SH-SY5Y (cell line): Measurements from ENCODE around the gene YY2.

ENCODE experiments used
- GATA2 ChIP-seq: IDR thresholded peaks from 2 replicates; pipeline ENCODE4 v1.6.1; 2011; ENCODE audit warnings: mild to moderate bottlenecking, low read depth, low read length
- GATA3 ChIP-seq: IDR thresholded peaks from 2 replicates; pipeline ENCODE4 v1.6.1; 2011; ENCODE audit warnings: low read depth, mild to moderate bottlenecking, low read length, moderate library complexity

The YY2 gene

DNA sequence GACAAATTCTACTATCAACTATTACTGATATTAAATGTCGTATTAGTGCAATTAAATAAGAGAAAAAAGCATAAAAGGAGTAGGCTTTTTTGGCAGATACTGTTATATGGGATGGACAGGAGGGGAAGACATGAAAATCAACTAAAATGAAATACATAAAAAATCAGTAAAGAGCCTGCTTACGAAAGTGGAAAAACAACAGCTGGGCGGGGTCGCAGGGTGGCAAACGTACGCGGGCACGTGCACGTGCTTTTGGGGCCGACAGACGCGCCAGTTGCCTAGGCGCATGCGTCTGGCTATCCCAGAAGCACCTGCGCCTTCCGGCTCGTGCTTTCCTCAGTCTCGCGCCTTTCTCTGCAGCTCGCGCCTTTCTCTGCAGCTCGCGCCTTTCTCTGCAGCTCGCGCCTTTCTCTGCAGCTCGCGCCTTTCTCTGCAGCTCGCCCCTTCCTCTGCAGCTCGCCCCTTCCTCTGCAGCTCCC, at the start of gene YY2:
YY2 (plus strand) TSS at position 51 of the 479 bp plus-strand sequence. CDS start 498 bp downstream, outside the sequence.
- TF ChIP-seq GATA3 (no peak), GATA2 (no peak)

DNA sequence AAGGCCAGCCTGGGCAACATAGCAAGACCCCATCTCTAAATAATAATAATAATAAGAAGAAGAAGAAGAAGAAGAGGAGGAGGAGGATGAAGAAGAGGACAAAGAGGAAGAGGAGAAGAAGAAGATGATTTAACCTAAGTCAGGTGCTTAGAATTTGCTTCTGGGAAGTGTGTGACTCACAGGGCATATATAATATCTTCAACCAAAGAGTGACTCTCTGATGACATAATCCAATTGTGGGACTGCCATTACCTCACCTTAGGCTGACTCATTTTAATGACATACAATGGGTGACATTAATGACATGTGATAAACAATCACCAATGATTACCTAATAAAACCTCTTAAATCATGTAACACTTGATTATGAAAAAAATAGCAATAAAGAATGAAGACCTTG, 49.1 kb upstream of the YY2 start:
- TF ChIP-seq GATA3 (no peak), GATA2 (no peak)

DNA sequence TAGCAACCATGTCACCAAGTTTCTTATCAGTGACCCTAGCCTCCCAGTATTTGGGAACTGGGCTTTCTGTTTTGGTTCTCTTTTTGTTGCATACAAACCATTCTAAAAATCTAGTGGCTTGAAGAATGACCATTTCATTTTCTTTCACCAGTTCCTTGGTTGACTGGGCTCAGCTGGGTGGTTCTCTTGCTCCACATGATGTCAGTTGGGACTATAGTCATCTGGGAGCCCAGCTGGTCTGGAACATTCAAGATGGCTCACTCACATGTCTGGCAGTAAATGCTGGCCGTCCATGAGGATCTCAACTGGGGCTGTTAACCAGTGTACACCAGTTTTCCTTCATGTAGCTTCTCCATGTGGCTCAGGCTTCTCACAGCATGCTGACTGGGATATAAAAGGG, 44.0 kb upstream of the YY2 start:
- TF ChIP-seq GATA2 (no peak), GATA3 (no peak)

DNA sequence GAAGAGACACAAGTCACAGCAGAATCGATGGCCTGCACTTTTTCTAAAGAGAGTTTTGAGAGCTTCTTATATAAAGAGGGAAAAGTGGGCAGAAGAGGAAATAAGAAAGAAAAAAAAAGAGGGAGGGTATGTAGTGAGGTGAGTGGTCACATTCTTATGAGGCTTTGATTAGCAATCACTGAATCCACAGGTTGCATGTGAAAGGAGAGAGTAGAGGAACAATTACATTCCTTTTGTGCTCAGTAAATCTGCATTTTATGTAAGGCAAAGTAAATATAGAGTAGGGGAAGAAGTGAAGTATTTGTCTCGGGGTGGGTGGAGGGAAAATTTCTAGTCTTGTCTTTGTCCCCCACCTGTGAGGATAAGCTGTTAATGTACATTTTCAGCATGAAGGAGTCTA, 43.2 kb upstream of the YY2 start:
- no peak for TF ChIP-seq GATA2
- TF ChIP-seq GATA3 = no peak

DNA sequence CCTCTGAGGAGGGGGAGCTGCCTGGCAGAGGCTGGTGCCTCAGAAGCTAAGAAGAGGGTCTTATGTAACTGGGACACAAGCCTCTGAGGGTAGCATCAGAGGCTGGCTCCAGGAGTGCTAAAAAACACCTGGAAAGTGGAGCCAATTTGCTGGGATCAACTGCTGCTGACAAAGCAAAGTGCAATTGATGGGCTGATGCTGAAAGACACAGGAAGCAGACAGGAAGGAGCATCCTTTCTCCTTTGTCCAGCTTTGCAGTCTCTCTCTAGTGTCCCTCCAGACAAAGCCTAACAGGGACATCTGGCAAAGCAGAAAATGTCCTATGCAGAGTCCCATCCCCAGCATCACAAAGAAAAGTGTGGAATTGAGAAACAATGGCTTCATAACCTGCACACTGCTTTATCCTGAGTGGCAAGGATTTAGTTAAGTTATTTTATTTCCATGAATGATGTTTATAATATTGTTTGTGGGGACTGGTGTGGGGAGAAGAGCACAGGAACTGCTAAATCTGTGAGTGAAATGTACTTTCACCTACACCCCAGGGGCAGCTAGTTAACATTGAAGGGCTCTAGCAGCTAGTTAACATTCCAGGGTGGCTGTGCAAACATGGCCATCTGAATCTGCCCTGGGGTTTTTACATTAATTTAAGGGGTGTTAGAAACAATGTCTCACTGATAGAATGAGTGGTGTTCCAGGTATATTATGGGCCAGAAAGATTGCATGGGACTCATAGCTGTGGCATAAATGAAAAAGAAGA, 42.0 kb upstream of the YY2 start:
- TF ChIP-seq GATA3 (no peak), GATA2 (no peak)

DNA sequence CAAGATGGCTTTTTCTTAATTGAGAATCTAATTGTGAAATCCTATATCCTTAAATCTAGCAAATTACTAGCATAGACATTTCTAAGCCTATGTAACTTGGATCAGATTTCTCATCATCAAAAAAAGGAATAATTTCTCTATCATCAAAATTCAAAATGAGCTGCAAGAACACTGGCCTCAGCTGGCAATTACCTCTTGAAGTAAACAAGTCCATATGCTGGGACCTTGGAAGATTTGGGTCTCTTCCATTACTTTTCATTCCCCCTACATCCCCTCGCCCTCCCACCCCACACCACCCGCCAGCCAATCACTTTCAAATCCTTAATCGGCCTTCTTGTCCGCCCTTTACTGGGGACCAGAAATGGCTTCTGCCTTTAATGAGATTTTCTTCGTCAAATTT, 39.7 kb upstream of the YY2 start:
- TF ChIP-seq GATA2 (no peak), GATA3 (no peak)

DNA sequence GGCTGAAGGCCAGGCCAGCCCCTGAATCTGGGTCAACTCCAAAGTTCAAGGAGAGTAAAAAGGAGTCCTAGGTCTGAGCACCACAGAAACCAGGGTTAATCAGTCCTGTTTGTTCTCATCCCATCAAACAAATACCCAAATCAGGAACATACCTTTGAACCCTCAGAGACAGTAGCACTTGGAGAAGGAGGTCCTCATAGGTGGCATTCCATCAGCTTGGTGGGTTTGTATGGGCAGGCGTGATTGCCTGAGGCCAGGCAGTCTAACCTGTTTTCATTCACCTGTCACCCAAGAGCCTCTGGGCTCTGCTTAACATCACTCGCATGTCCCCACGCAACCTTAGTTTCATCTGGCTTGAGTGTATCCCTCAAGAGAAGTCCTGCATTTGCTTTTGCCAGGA, 33.9 kb upstream of the YY2 start:
- TF ChIP-seq GATA3 (no peak), GATA2 (no peak)

DNA sequence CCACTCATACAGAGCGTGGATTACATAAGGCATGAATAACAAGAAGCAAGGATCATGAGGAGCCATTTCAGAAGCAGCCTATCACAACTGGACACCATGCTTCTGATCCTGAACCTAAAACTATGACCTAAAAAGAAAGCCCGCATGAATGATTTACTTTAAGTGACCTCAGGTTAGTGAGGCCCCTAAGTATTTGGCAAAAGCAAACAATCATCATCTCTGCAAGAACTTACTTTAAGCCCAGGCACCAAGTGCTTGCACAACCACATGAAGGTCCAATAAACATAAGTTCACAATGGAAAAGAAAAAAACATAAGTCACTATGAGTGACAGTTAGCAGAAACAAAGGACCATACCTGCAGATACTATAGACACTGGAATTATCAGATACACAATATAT, 24.3 kb upstream of the YY2 start:
- TF ChIP-seq GATA3 (no peak), GATA2 (no peak)

DNA sequence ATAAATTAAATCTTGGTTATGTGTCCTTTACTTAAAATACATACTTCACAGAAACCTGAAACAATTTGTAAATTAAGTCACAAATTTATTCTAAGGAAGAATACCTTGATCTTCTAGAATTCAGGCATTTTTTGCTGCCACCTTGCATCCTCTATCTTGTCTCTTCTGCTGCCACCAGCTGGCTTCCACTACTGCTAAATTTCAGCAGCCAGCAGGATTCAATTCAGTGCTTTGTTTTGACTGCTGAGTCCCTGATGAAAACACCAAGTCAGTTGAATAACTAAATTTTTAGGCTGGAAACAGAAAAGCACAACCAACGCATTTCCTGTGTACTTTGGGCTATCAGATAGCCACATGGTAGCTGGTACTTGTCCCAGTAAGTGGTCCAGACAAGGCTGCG, 18.7 kb upstream of the YY2 start:
- no peak for TF ChIP-seq GATA2
- TF ChIP-seq GATA3 = no peak

DNA sequence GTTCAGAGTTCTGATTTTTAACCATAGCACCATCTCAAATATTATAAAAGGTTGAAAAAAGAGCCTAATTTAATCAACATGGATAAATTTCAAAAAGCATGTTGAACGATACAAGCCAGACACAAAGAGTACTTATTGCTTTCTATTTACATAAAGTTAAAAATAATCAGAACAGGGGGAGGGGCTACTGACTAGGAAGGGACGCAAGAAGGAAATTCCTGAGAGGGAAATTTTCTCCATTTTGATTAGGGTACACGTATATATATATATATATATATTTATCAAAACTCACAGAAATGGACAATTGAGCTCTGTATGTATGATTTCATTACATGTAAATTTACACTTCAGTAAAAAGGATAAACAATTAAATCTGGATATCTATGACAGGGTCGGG, 16.9 kb upstream of the YY2 start:
- TF ChIP-seq GATA3 = no peak
- no peak for TF ChIP-seq GATA2

DNA sequence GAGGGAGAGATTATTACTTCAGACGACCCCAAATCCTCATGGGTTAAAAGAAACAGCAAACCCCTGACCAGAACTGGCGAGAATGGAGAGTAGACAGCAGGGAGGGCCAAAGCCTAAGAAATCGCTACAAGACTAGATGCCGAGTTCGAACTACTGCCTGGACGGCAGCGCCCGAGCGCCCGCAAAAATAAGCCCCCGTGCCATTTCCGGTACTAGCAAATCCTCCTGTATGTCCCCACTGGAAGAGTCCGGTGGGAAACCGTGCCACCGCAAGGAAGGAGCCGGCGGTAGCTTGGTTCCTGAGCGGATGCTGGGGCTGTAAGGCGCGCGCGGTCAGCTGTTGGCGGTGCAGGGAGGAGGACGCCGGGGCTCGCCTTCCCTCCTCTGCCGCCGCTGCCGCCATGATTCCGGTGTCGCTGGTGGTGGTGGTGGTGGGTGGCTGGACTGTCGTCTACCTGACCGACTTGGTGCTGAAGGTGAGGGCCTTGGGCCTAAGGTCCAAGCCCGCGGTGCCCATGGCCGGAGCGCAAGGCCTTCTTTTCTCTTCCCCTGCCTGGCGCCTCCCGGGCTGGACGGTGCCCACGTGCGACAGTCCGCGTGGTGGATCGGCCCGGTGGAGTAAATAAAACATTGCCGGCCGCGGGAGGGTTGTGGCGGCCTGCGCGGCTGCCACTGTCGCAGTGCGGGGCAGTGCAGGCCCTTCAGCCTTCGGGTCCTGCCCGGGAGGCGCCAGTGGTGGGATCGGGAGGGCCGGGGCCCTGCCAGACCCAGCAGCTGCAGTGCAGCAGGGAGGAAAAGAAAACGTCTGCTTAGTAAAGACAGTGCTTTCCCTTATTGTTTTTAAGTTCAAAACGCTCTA, 16.2 kb upstream of the YY2 start, which contains the start of gene MBTPS2:
MBTPS2 (plus strand) TSS at position 284 of the 859 bp plus-strand sequence; CDS start at position 402, 118 bp downstream.
- TF ChIP-seq GATA2 (no peak), GATA3 (no peak)

DNA sequence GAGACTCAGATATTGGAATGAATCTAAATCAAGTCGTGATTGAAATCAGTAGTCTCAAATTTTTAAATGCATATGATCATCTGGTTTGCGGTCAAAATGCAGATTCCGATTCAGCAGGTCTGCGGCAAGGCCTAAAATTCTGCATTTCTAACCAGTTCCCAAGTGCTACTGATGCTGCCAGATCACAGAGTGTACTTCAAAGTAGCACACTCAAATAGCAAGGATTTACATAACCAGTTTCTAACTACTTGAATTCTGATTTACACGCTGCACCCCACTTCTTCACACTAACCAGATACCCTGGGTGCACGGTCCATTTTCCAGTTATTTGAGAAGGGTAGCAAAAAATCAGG, 15.6 kb upstream of the YY2 start:
- TF ChIP-seq GATA2 (no peak), GATA3 (no peak)

DNA sequence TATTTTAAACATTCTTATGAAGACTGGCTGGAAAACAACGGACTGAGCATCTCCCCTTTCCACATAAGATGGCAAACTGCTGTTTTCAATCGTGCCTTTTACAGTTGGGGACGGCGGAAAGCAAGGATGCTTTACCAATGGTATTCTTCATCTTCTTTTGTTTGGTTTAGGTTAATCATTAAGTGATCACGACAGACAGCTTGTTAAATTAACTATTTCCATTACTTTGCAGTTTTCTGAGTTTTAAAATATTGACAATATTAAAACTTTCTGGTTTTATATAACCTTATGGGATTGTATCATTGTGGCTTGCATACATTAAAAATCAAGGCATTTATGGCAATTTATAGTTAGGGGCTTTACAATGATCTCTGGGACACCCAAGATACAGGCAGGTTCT, 12.6 kb upstream of the YY2 start:
- no peak for TF ChIP-seq GATA3
- no peak for TF ChIP-seq GATA2

DNA sequence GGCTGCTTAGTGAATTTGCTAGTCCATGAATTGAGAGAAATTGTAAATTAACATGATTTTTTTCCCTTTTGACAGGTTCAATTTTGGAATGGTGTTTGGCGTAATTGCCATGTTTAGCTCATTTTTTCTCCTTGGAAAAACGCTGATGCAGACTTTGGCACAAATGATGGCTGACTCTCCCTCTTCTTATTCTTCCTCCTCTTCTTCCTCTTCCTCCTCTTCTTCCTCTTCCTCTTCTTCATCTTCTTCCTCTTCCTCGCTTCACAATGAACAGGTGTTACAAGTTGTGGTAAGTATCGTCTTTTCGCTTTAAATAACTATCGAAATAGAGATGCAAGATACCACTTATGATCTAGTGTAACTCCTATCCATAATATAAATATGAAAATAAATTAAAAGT, 10.7 kb upstream of the YY2 start:
- TF ChIP-seq GATA2 (no peak), GATA3 (no peak)

DNA sequence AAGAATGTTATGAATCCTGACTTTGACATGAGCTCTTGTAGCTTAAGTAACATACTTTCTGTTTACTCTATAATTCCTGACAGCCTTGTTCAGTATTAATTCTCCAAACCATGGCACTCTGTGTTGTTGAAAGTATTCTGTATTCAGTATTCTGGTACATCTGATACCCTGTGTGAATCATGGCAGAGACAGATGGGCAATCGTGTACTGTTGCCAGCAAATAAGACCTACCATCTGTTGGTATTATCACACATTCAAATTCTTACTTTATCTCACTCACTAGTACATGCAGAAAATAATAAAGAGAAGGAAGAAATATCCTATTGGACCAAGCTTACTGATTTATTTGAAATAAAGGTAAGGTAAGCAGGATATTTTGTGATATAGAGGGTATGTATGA, 8.4 kb upstream of the YY2 start:
- TF ChIP-seq GATA2 (no peak), GATA3 (no peak)
